A673 (cell line): ENCODE measurements around the gene UVRAG.

Source experiments
- EZH2 ChIP-seq: fragments of 200-600 bp; sonication (generic); IDR thresholded peaks from 2 replicates; pipeline ENCODE4 v1.6.1; 2017; ENCODE audit warnings: borderline replicate concordance, low read depth, mild to moderate bottlenecking, mixed read lengths, antibody characterized with exemption, low read length; ENCODE audit not compliant: poor library complexity, severe bottlenecking
- TF ChIP-seq, protein P1 (sequence below): fragments of 300-800, 200-600 bp; sonication (generic); conservative IDR thresholded peaks from 2 replicates; pipeline ENCODE4 v1.5.1; 2017; ENCODE audit warnings: low read depth, mild to moderate bottlenecking, antibody characterized with exemption, low read length, moderate library complexity, mixed read lengths

DNA sequence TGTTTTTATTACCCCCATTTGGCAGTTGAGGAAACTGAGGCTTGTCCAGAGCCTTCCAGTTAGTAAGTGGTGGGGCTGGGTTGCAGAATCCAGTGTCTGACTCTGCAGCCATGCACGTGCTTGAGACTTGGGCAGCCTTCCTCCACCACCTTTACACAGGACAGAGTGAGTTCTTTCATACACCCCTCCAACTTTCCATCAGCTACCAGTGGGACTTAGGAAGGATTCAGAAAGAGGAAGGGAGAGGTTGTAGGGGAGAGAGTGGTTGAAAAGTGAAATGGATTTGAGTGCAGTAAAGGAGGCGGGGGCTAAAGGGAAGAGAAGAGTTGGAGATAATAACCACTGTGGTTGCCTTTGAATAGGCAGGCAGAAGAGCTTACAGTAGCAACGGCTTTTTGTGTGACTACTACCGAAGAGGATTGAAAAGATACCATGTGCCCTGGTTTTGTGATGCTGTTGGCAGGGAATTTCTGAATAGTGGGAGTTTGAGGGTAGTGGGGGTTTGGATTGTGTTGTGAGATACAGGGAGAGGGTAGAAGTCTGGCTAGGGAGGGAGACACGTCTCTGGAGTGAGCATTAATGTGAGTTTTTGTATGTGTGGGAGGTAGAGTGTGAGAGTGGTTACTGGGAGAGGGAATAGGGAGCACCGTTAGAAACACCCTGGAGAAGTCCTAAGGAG is 1.7 kb downstream of the UVRAG start:
- no peak for TF ChIP-seq EZH2
- TF ChIP-seq, protein P1, sequence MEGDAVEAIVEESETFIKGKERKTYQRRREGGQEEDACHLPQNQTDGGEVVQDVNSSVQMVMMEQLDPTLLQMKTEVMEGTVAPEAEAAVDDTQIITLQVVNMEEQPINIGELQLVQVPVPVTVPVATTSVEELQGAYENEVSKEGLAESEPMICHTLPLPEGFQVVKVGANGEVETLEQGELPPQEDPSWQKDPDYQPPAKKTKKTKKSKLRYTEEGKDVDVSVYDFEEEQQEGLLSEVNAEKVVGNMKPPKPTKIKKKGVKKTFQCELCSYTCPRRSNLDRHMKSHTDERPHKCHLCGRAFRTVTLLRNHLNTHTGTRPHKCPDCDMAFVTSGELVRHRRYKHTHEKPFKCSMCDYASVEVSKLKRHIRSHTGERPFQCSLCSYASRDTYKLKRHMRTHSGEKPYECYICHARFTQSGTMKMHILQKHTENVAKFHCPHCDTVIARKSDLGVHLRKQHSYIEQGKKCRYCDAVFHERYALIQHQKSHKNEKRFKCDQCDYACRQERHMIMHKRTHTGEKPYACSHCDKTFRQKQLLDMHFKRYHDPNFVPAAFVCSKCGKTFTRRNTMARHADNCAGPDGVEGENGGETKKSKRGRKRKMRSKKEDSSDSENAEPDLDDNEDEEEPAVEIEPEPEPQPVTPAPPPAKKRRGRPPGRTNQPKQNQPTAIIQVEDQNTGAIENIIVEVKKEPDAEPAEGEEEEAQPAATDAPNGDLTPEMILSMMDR, result no peak
